GM21825 (cell line): ENCODE results near the gene NTRK3.
"Not testable (repeated sequence)": the region's sequence is repeated elsewhere in the genome, so short reads cannot be mapped to it uniquely, and the experiment has no call there.

Experiments
- ATAC-seq: cut with Tn5 transposase; IDR thresholded peaks from one replicate; pipeline ENCODE4 v1.9.1; 2021; ENCODE audit warnings: mild to moderate bottlenecking, moderate library complexity; ENCODE audit not compliant: unreplicated experiment

NTRK3 gene

GRCh38 chr15:87850916-87851315 is 405.6 kb downstream of the NTRK3 start:
- ATAC-seq = no peak

- ATAC-seq = no peak
These were observed 407.4 kb downstream of the NTRK3 start for GRCh38 chr15:87849181-87849580.

GRCh38 chr15:87848012-87848411 is 408.5 kb downstream of the NTRK3 start:
- ATAC-seq = no peak

DNA sequence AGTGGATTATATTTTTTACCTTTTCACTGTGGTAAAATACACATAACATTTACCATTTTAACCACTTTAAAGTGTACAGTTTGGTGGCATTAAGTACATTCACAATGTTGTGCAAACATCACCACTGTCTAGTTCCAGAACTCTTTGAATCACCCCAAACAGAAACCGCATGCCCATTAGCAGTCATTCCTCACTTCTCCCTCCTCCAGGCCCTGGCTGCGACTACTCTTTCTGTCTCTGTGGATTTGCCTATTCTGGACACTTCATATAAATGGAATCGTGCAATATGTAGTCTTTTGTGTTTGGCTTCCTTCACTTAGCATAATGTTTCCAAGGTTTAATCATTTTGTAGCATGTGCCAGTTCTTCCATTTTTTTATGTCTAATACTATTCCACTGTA is 409.8 kb downstream of the NTRK3 start:
- no peak for ATAC-seq

GRCh38 chr15:87843312-87843711 is 413.2 kb downstream of the NTRK3 start:
- no peak for ATAC-seq

- no peak for ATAC-seq
These were observed 415.0 kb downstream of the NTRK3 start for GRCh38 chr15:87841426-87841998.

GRCh38 chr15:87835830-87836229 is 420.7 kb downstream of the NTRK3 start:
- ATAC-seq = not testable (repeated sequence)

DNA sequence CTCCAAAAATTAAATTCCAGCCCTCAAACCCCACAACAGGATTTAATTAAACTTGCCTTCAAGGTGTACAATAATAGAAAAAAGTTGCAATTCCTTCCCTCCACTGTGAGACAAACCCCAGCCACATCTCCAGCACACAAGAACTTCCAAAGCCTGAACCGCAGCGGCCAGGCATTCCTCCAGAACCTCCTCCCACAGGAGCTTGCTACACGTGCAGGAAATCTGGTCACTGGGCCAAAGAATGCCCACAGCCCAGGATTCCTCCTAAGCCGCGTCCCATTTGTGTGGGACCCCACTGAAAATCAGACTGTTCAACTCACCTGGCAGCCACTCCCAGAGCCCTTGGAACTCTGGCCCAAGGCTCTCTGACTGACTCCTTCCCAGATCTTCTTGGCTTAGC is 423.2 kb downstream of the NTRK3 start:
- not testable (repeated sequence) for ATAC-seq

- no peak for ATAC-seq
These were observed 427.0 kb downstream of the NTRK3 start for GRCh38 chr15:87829332-87830050.

DNA sequence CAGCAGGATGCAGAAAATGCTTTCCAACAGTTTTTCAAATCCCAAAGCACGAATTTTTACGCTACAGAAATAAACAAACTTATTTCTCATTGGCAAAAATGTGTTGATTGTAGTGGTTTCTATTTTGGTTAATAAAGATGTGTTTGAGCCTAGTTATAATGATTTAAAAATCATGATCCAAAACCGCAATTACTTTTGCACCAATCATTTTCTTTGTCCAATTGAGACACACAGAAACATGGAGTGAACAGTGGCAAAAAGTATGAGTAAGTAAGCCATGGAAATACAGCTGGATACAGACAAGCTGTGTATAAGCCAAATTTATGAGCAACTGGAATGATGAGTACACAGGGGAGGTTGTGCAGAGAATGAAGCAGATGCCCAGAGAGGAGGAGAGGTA is 427.9 kb downstream of the NTRK3 start:
- no peak for ATAC-seq

DNA sequence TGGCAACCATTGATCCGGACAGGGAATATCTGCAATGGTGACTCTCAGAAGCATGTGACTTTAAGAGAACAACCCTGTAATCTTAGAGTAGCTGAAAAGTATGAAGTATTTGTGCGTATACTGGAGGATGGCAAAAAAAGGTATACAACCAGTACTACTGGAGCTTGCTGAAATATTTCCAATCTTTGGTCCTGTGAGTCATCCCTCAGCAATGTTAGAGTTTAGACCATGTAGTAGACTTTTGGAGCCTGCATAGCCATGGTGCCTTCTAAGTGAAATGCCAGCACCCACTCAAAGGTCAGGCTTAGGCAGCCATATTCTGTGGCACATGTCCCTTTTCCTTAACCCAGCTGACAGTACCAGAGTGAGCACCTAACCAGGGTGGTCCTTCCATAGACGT is 429.4 kb downstream of the NTRK3 start:
- ATAC-seq = no peak

GRCh38 chr15:87826119-87826747 is 430.3 kb downstream of the NTRK3 start:
- no peak for ATAC-seq

- no peak for ATAC-seq
These were observed 437.8 kb downstream of the NTRK3 start for GRCh38 chr15:87818756-87819155.

- no peak for ATAC-seq
These were observed 439.0 kb downstream of the NTRK3 start for GRCh38 chr15:87817553-87817952.

DNA sequence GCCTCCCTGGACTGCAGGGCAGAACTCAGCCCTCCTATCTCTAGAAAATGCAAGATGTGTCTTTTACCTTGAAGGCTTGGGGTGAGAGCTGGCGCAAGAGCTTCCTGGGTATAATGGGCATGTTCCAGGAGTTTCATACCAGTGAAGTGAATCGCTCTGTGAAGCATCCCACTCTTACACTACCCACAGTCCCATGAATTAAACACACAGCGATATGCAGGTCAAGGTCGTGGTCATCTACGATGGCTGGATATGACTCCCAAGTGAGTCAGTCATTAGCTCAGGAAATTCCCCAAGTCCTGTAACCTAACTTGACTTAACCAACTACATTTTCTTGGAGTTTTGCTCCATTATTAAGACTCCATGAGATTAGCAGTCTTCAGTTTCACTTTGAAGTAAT is 439.7 kb downstream of the NTRK3 start:
- ATAC-seq = no peak

DNA sequence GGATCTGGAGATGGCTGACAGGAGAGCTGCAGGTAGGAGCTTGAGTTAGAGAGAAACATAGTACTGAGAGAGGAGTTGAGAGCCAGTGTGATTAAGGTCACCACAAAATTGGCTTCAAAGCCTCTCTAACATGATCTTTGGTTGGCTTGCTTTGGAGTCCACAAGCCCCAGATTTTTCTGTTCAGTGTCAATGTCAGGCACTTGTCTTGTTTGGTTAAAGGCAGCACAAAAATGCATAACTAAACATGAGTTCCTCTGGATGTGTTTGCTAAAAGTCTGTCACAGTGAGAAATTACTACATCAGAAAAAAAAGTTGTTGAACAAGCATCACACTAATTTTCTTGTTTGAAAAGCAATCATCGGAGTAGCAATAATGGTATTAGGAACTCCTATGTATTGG is 440.5 kb downstream of the NTRK3 start:
- ATAC-seq = no peak
